H9 (cell line): ENCODE data around the gene MRPL39. TPM values are rescaled to one million over a fixed set of nuclear protein-coding genes. Genes with fewer than 3 reads are reported as not detected.

Experiments used
- DNase-seq: peaks from one replicate; pipeline ENCODE4 v3.0.0-alpha.2; 2017
- H2AFZ ChIP-seq: one replicate; pipeline ENCODE4 v1.6.1; 2013; ENCODE audit warnings: mild to moderate bottlenecking, low read length, control low read depth, moderate library complexity
- H2AK5ac ChIP-seq: 2 replicates; pipeline ENCODE4 v1.6.1; 2013; ENCODE audit warnings: low read length, control low read depth, mixed read lengths; ENCODE audit not compliant: insufficient read length
- H2BK120ac ChIP-seq: one replicate; pipeline ENCODE4 v1.6.1; 2013; ENCODE audit warnings: low read depth, mild to moderate bottlenecking, low read length, control low read depth, inconsistent platforms; ENCODE audit not compliant: poor library complexity, severe bottlenecking
- H2BK12ac ChIP-seq: 2 replicates; pipeline ENCODE4 v1.6.1; 2013; ENCODE audit warnings: low read length, control low read depth, mixed read lengths, low read depth; ENCODE audit not compliant: insufficient read length
- H2BK15ac ChIP-seq: 2 replicates; pipeline ENCODE4 v1.6.1; 2013; ENCODE audit warnings: low read depth, low read length, control low read depth
- H2BK20ac ChIP-seq: one replicate; pipeline ENCODE4 v1.6.1; 2013; ENCODE audit warnings: low read depth, mild to moderate bottlenecking, low read length, control low read depth, inconsistent platforms; ENCODE audit not compliant: poor library complexity, severe bottlenecking
- H2BK5ac ChIP-seq: 2 replicates; pipeline ENCODE4 v1.6.1; 2013; ENCODE audit warnings: low read length, control low read depth, mixed read lengths; ENCODE audit not compliant: insufficient read length
- H3K14ac ChIP-seq: 2 replicates; pipeline ENCODE4 v1.6.1; 2013; ENCODE audit warnings: low read length, control low read depth; ENCODE audit not compliant: insufficient read depth
- H3K18ac ChIP-seq: 2 replicates; pipeline ENCODE4 v1.6.1; 2013; ENCODE audit warnings: low read depth, mild to moderate bottlenecking, mixed read lengths, low read length, control low read depth; ENCODE audit not compliant: insufficient read length
- H3K23ac ChIP-seq: 2 replicates; pipeline ENCODE4 v1.6.1; 2013; ENCODE audit warnings: low read length, control low read depth, mixed read lengths, low read depth; ENCODE audit not compliant: insufficient read length
- H3K23me2 ChIP-seq: 2 replicates; pipeline ENCODE4 v1.6.1; 2013; ENCODE audit warnings: low read depth, mild to moderate bottlenecking, mixed read lengths, low read length, control low read depth; ENCODE audit not compliant: insufficient read length, poor library complexity, severe bottlenecking
- H3K27ac ChIP-seq: 2 replicates; pipeline ENCODE4 v1.5.1; 2013; ENCODE audit warnings: low read length, control low read depth, mixed read lengths, low read depth; ENCODE audit not compliant: insufficient read length
- H3K27me3 ChIP-seq: 2 replicates; pipeline ENCODE4 v1.6.1; 2013; ENCODE audit warnings: low read length, control low read depth, inconsistent platforms; ENCODE audit not compliant: insufficient read depth
- H3K4ac ChIP-seq: 2 replicates; pipeline ENCODE4 v1.6.1; 2013; ENCODE audit warnings: low read depth, mild to moderate bottlenecking, control low read depth, inconsistent platforms, low read length, moderate library complexity
- H3K4me1 ChIP-seq: 2 replicates; pipeline ENCODE4 v1.6.1; 2013; ENCODE audit warnings: low read length, control low read depth, inconsistent platforms; ENCODE audit not compliant: insufficient read depth
- H3K4me2 ChIP-seq: 2 replicates; pipeline ENCODE4 v1.6.1; 2013; ENCODE audit warnings: low read length, control low read depth, mixed read lengths; ENCODE audit not compliant: insufficient read length, insufficient read depth
- H3K56ac ChIP-seq: 2 replicates; pipeline ENCODE4 v1.6.1; 2013; ENCODE audit warnings: low read depth, mild to moderate bottlenecking, mixed read lengths, low read length, control low read depth; ENCODE audit not compliant: insufficient read length
- H3K79me1 ChIP-seq: 2 replicates; pipeline ENCODE4 v1.6.1; 2013; ENCODE audit warnings: low read depth, mild to moderate bottlenecking, moderate library complexity, low read length, control low read depth, inconsistent platforms; ENCODE audit not compliant: insufficient read depth, poor library complexity, severe bottlenecking
- H3K79me2 ChIP-seq: 2 replicates; pipeline ENCODE4 v1.6.1; 2013; ENCODE audit warnings: low read length, control low read depth, inconsistent platforms; ENCODE audit not compliant: insufficient read depth
- H3K9ac ChIP-seq: 2 replicates; pipeline ENCODE4 v1.6.1; 2013; ENCODE audit warnings: low read length, control low read depth, mixed read lengths; ENCODE audit not compliant: insufficient read length; ENCODE audit errors: extremely low read depth
- H3K9me3 ChIP-seq: one replicate; pipeline ENCODE4 v1.6.1; 2013; ENCODE audit warnings: low read depth, low read length, inconsistent platforms; ENCODE audit not compliant: control insufficient read depth
- H3T11ph ChIP-seq: one replicate; pipeline ENCODE4 v1.6.1; 2013; ENCODE audit warnings: mild to moderate bottlenecking, low read length, control low read depth, inconsistent platforms
- H4K20me1 ChIP-seq: one replicate; pipeline ENCODE4 v1.6.1; 2013; ENCODE audit not compliant: control insufficient read depth, insufficient read length, insufficient read depth
- H4K5ac ChIP-seq: 2 replicates; pipeline ENCODE4 v1.6.1; 2013; ENCODE audit warnings: low read depth, mild to moderate bottlenecking, mixed read lengths, low read length, control low read depth; ENCODE audit not compliant: insufficient read length
- H4K8ac ChIP-seq: replicated peaks from 2 replicates; pipeline ENCODE4 v1.6.1; 2013; ENCODE audit warnings: low read length, control low read depth, mixed read lengths, low read depth; ENCODE audit not compliant: insufficient read length
- H4K91ac ChIP-seq: 2 replicates; pipeline ENCODE4 v1.6.1; 2013; ENCODE audit warnings: low read depth, mild to moderate bottlenecking, moderate library complexity, mixed read lengths, low read length, control low read depth; ENCODE audit not compliant: insufficient read length
- H3K27ac Mint-ChIP-seq, 3 experiments: 2 replicates in 2 of 3; 3 replicates in 1 of 3; pipeline ENCODE4 v1.8.0; 2020 to 2021; ENCODE audit warnings: mixed read lengths in 3 of 3, mild to moderate bottlenecking in 1 of 3, moderate library complexity in 1 of 3
- H3K27me3 Mint-ChIP-seq: 2 replicates; pipeline ENCODE4 v1.8.0; 2021; ENCODE audit warnings: low read depth, mild to moderate bottlenecking, moderate library complexity, mixed read lengths
- H3K36me3 Mint-ChIP-seq, 3 experiments: 2 replicates in 2 of 3; 3 replicates in 1 of 3; pipeline ENCODE4 v1.8.0; 2020 to 2021; ENCODE audit warnings: low read depth in 3 of 3, mixed read lengths in 3 of 3; ENCODE audit not compliant: insufficient read depth in 1 of 3
- H3K4me1 Mint-ChIP-seq, 2 experiments: 2 replicates each; pipeline ENCODE4 v1.8.0; 2020; ENCODE audit warnings: mixed read lengths in 2 of 2
- H3K4me3 Mint-ChIP-seq, 2 experiments: 2 replicates in 1 of 2; 3 replicates in 1 of 2; pipeline ENCODE4 v1.8.0; 2020 to 2021; ENCODE audit warnings: mild to moderate bottlenecking in 2 of 2, mixed read lengths in 2 of 2, moderate library complexity in 1 of 2
- H3K9me3 Mint-ChIP-seq, 2 experiments: 2 replicates in 1 of 2; 3 replicates in 1 of 2; pipeline ENCODE4 v1.8.0; 2020; ENCODE audit warnings: mild to moderate bottlenecking in 2 of 2, mixed read lengths in 2 of 2, moderate library complexity in 1 of 2
- CTCF ChIP-seq: fragments of 200-600 bp; sonication (generic); conservative IDR thresholded peaks from 3 replicates; pipeline ENCODE4 v1.8.0; 2021; ENCODE audit warnings: antibody characterized with exemption, mild to moderate bottlenecking
- WGBS: extraction: QIAGEN DNeasy Blood & Tissue Kit; methylation state at CpG from one replicate; pipeline ENCODE4 v1.1.7; 2013; ENCODE audit warnings: missing lambda C conversion rate, low lambda C conversion rate, mixed read lengths; ENCODE audit not compliant: insufficient read length; ENCODE audit errors: extremely low coverage; 5-methylcytosine and 5-hydroxymethylcytosine counted together
- total RNA-seq: library from RNA; stranded (reverse); gene quantifications from 2 replicates; pipeline ENCODE4 v1.2.1, GENCODE V29; 2021

MRPL39 gene
- total RNA-seq, 1 experiment from 2014 or later = 58.8 TPM

DNA sequence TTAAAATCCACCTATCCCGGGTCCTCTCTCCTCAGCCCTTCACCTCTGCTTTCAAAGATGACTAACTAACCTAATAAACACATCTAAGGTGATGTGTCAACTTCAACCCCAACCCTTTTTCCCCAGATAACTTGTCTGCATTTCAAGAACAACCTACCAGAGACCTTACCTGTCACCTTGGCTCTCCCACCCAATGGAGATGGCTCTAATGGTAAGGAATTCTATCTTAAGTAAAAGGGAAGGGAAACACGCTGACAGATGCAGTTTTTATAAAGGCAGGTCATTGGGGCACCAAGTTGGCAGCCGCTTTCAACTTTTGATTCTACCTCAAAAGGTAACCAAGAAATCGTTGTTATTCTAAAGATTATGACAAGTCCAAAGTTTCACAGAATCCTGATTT is 37.6 kb downstream of the MRPL39 start:
- no peak overlapping the region for H2BK5ac ChIP-seq
- H3K27ac ChIP-seq = no peak overlapping the region
- H2AFZ ChIP-seq = no peak overlapping the region
- Mint-ChIP-seq H3K27me3 (no peaks in the 10 kb centered on the region), H3K9me3 (no peaks in the 10 kb centered on the region), H3K27ac (no peak overlapping the region), H3K4me3 (no peak overlapping the region; a peak in 1 of 5 replicates), H3K36me3 (no peaks in the 10 kb centered on the region), H3K4me1 (peaks cover 4 to 14% of the 10 kb centered on the region in 2 experiments)
- no peak overlapping the region for H3K23ac ChIP-seq
- H2BK20ac ChIP-seq = no peak overlapping the region
- DNase-seq = no peak
- no peak overlapping the region for H2BK120ac ChIP-seq
- no peaks in the 10 kb centered on the region for H3K79me1 ChIP-seq
- H4K8ac ChIP-seq = no peak overlapping the region
- no peaks in the 10 kb centered on the region for H4K20me1 ChIP-seq
- no peak overlapping the region for H4K91ac ChIP-seq
- H3T11ph ChIP-seq = no peak overlapping the region
- no CpG with 5 or more reads among the region's 4 CpGs for WGBS
- H3K18ac ChIP-seq = no peak overlapping the region
- no peaks in the 10 kb centered on the region for H3K9me3 ChIP-seq
- no peaks in the 10 kb centered on the region for H3K79me2 ChIP-seq
- no peaks in the 10 kb centered on the region for H3K27me3 ChIP-seq
- no peaks in the 10 kb centered on the region; the same call in 1 of the 2 replicates for H3K4me1 ChIP-seq
- H3K4me2 ChIP-seq = no peak overlapping the region
- no peak overlapping the region for H3K14ac ChIP-seq
- no peak overlapping the region for H2BK12ac ChIP-seq
- H3K9ac ChIP-seq = no peak overlapping the region
- no peak overlapping the region for H2AK5ac ChIP-seq
- no peak overlapping the region for H3K4ac ChIP-seq
- H3K23me2 ChIP-seq = no peaks in the 10 kb centered on the region
- no peak for TF ChIP-seq CTCF
- no peak overlapping the region for H3K56ac ChIP-seq
- H4K5ac ChIP-seq = no peak overlapping the region
- H2BK15ac ChIP-seq = no peak overlapping the region
